NOMO-1 (cell line): Measurements from ENCODE around the gene FAM222B.
"Not testable (repeated sequence)": the region's sequence is repeated elsewhere in the genome, so short reads cannot be mapped to it uniquely, and the experiment has no call there.

Source experiments
- DNase-seq, 2 experiments: peaks; one replicate each; lab custom pipeline; 2025; ENCODE audit not compliant: unreplicated experiment in 2 of 2; lab: John Stamatoyannopoulos, UW

The FAM222B gene

DNA sequence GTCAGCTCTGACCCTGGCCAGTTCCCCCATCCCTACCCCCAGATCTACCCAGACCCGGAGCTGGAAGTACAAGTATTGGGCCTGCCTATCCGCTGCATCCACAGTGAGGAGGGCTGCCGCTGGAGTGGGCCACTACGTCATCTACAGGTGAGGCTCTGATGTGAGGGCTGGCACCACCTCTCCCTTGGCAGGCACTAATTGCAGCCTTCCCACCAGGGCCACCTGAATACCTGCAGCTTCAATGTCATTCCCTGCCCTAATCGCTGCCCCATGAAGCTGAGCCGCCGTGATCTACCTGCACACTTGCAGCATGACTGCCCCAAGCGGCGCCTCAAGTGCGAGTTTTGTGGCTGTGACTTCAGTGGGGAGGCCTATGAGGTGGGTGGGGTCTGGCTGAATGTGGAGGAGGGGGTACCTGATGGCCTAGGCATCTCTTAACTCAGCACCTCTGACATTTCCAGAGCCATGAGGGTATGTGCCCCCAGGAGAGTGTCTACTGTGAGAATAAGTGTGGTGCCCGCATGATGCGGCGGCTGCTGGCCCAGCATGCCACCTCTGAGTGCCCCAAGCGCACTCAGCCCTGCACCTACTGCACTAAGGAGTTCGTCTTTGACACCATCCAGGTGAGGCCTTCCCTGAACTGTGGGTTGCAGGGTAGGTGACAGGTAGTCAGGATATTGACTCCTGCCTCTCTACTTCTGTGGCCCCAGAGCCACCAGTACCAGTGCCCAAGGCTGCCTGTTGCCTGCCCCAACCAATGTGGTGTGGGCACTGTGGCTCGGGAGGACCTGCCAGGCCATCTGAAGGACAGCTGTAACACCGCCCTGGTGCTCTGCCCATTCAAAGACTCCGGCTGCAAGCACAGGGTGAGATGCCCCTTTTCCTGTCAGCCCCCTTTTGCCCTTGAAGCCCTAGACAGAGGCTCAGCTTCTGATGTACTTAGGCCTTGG is 94.5 kb downstream of the FAM222B start:
- no peak for DNase-seq

DNA sequence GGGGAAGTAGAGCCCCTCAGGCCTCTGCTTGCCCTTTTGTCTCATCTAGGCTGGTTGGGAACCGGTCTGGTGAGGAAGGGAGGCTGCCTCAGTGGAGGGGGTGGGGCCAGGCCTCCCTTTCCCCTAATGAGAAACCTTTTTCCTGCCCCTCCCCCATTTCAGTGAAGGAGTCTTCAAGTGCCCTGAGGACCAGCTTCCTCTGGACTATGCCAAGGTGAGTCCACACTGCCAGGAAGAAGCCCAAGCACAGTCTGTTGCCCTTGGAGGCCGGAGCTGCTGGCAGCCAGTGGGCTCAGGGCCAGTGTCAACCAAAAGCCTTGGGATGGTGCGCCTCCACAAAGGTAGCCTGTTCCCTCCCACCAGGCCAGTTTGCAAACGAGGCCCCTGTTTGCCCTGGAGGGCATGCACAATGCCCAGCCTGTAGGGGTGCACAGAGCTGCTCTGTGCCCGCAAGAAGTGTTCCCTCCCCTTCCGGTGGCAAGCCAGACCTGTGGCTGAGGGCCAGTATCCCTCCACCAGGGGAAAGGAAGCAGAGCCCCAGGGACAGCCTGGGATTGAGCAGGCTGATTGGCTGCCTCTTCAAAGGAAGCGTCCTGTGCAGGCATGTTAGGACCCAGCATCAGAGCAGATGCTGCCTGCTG is 95.4 kb downstream of the FAM222B start:
- DNase-seq = no peak

DNA sequence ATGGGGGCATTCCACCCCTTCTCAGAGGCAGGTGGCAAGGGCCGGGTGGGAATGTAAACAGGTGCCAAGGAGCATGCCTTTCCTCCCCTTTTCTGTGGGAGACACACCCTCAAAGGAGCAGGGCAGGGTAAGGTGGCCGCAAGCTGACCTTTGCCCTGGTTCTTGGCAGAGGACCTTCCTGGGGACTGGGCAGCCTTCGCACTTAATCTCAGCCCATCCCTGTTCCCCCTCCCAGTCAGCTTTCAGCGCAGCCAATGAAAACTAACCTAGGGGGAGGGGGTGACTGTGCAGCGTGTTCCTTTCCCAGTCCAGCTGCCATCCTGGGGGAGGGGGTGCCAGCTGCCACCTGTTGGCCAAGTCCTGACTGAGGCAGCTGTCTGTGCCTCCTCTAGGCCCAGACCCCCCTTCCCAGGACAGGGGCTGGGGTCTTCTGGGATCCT is 96.0 kb downstream of the FAM222B start:
- DNase-seq = no peak

DNA sequence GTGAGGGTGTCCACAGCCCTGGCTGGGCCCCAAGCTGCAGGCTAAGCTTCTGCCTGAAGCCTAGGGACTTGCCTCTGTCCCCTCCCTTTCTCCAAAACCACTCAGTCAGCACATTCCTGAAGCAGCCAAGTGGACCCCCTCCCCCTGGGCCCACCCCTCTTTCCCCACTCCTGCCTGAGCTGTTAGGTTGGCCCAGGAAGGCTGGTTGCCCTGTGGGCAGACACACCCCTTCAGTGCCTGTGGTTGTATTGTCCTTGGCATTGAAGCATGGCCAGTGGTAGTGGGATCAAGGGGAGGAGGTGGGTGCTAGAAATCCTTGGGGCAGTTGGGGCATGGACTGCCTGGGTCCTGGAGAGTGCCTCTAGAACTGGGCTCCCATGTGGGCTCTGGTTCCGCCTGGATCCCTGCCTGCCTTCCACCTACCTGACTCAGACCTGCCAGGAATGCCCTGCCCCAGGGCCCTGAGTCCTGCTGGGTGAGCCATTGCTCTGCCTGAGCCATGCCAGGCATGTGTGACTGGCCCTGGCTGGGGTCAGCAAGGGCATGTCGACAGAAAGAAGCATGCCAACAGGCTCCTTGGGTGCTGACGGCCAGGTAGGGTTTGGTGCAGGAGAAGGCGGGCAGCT is 96.7 kb downstream of the FAM222B start:
- no peak for DNase-seq

GRCh38 chr17:28744972-28745785 is 97.4 kb downstream of the FAM222B start:
- DNase-seq = no peak

DNA sequence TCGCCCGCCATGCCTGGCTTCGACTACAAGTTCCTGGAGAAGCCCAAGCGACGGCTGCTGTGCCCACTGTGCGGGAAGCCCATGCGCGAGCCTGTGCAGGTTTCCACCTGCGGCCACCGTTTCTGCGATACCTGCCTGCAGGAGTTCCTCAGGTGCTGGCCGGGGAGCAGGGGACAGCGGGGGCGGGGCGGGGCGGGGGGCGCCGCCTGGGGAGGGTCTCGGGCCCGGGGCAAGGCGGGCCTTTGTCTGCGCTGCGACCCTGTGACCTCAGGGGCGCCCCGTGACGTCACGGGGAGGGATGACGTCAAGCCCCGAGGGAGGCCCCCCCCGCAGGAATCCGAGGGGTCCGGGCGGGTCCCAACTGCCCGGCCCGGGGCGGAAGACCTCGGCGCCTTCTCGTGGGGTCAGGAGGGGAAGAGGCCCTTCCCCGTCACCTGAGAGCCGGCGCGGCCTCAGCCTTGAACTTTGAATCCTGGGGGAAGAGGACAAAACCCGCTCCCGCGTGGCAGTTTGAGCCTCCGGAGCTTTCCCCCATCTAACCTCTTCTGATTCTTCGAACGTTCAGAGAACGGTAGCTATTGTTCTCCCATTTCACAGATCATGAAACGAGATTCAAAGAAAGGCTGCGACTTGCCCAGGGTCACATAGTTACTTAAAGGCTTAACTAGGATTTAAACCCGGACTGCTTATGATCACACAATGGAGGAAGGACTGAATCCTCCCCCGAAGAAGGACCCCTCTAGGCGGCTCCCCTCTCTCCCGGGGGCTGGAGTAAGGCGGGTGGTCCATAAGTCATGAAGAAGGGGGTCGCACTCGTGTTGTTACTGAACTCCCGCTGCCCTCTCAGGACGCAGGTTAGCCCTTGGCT is 98.3 kb downstream of the FAM222B start:
- no peak for DNase-seq

DNA sequence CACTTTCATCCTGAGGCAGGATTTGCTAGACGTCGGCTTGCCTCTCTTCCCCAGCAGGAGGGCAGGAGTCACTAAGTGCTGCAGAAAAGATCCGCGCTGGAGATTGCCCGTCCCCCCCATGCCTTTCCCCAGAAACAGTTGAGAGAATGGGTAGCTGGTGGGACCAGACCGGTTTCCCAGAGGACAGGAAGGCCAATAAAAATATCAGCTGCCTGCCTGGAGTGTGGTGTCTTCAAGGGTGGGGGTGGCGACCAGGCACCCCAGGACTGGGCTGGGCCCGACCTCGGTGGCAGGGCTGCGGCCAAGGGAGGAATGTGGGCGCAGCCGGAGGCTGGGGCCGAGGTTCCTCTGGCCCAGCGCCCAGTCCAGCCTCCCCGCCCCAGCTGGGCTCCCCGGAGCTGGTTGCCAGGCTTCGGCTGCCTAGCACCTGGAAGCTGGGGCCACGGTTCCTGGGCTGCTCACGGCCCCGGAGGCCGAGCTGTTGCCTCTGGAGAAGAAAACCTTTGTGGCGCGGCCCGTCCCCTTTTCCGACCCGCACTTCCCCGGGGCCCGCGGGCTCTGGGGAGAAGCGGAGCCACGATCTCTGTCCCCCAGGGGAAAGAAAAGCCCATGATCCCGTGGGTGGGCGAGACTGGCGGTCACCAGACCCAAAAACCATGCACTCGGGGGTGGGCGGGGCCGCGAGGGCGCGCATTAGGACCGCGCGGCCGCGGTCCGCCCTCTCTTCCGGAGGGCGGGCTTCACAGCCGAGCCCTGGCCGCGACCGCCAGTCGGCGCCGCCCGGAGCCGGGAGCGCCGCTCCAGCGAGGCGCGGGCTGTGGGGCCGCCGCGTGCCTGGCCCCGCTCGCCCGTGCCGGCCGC is 99.1 kb downstream of the FAM222B start, which contains the start of gene TRAF4:
TRAF4 (plus strand) TSS at position 769 of the 861 bp plus-strand sequence. CDS start 102 bp downstream, outside the sequence.
- peak; percentile 65 to 76 for DNase-seq

DNA sequence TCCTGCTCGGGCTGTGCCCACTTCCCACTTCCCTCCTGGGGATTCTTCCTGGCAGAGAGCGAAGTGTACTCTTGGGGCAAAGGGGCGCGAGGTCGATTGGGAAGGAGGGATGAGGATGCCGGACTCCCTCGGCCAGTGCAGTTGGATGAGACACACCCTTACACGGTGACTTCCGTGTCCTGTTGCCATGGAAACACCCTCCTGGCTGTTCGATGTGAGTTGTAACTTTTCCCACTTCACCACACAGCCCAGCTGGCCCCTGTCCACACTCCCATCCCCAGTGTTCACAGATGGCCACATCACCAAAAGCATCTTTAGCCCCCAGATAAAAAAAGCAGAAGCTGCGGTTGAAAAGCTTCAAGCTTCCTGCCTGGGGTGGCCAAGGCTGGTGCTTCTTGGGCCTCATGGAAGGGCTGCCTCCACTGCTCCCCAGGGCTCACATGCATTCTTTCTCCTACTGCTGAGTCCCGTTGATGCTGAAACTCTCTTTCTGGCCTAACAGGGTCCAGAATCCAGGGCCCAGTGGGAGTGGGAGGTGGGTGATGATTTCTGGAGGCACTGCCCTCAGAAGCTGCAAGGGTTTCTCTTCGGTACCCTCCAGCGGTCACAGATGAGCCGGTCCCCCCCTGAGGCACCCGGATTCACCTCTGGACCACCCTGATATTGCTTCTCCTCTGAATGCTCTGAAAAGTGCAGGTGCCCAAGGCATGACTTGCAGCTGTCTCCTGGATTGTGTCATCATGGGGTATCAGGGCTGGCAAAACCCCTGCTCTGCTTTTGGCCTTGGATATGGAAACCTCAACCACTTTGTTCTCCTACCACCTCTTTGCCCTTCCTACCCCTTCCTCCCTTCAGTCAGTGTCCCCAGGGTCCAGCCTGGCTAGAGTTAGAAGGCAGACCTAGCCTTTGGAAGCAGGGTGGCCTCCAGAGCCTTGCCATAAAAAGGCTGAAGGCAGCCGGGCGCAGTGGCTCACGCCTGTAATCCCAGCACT is 100.9 kb downstream of the FAM222B start:
- peak; percentile 73 to 75 for DNase-seq

- DNase-seq = no peak
Measured at GRCh38 chr17:28740406-28741357, 101.9 kb downstream of the FAM222B start.

DNA sequence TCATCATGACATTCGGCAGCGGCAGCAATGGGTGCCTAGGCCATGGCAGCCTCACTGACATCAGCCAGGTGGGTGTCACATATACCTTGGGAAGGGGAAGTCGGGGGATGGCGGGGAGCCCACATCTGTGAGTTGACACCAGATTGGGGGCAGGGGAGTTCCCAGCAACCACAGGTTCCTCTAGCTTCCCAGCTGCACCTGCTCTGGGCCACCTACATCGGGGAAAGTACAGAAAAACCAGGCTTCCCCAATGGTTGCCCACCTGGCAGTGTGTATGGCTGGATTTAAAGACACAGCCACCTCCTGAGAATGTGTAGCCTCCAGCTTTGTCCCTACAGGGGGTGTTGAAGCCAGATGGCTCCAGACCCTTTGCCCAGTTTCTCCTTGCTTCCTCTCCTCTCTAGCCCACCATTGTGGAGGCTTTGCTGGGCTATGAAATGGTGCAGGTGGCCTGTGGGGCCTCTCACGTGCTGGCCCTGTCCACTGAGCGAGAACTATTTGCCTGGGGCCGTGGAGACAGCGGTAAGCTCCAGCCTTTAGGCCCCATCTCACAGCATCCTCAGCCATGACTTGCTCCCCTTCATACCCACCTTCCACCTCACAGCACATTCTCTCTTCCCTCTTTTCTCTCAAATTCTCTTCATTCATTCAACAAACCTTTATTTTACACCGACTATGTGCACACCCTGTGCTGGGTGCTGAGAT is 103.8 kb downstream of the FAM222B start:
- no peak for DNase-seq

- no peak for DNase-seq
Measured at GRCh38 chr17:28737770-28738679, 104.6 kb downstream of the FAM222B start.

- no peak for DNase-seq
Measured at GRCh38 chr17:28737316-28737715, 105.3 kb downstream of the FAM222B start.

GRCh38 chr17:28735913-28736769 is 106.4 kb downstream of the FAM222B start:
- DNase-seq = not testable (repeated sequence)

GRCh38 chr17:28735242-28735722 is 107.3 kb downstream of the FAM222B start:
- no peak for DNase-seq
